IMR-90 (cell line): ENCODE measurements around the gene SPACA7. TPM values are rescaled to one million over a fixed set of nuclear protein-coding genes. Genes with fewer than 3 reads are reported as not detected.

Experiments used
- ATAC-seq: fragments of 200-7000 bp; cut with Tn5 transposase; 2 replicates; pipeline ENCODE4 v1.9.1; 2020; ENCODE audit warnings: low read depth, mild to moderate bottlenecking, moderate library complexity
- BruUV-seq: library from RNA; stranded (reverse); fragments of 400-500 nt; replicated peaks from 2 replicates; lab custom pipeline; 2021; lab: Mats Ljungman, UMichigan
- CTCF ChIA-PET: fragments of 300-600 bp; formaldehyde crosslinking; extraction: SDS; loops from one replicate; lab custom pipeline; 2021; ENCODE audit warnings: antibody characterized with exemption; lab: Yijun Ruan, JAX
- POLR2A ChIA-PET: fragments of 300-600 bp; sonication (Branson Sonifier 250); formaldehyde crosslinking; loops from one replicate; lab custom pipeline; 2022; ENCODE audit warnings: antibody characterized with exemption; ENCODE audit not compliant: unreplicated experiment; lab: Charles Lee
- DNase-seq: peaks from one replicate; pipeline ENCODE4 v3.0.0; 2013
- H2AFZ ChIP-seq: replicated peaks from 2 replicates; pipeline ENCODE3; 2013; ENCODE audit warnings: low read length, mild to moderate bottlenecking; ENCODE audit not compliant: poor library complexity
- H2AK5ac ChIP-seq: 2 replicates; pipeline ENCODE4 v1.6.1; 2013; ENCODE audit warnings: low read depth, low read length, inconsistent platforms
- H2AK9ac ChIP-seq: replicated peaks from 2 replicates; pipeline ENCODE3; 2013; ENCODE audit warnings: mild to moderate bottlenecking, low read depth, low read length, moderate library complexity; ENCODE audit not compliant: poor library complexity
- H2BK120ac ChIP-seq: 2 replicates; pipeline ENCODE4 v1.6.1; 2013; ENCODE audit warnings: low read depth, low read length, inconsistent platforms
- H2BK15ac ChIP-seq: 3 replicates; pipeline ENCODE4 v1.6.1; 2013; ENCODE audit warnings: low read depth, low read length, inconsistent platforms
- H2BK20ac ChIP-seq: 2 replicates; pipeline ENCODE4 v1.6.1; 2013; ENCODE audit warnings: low read depth, mild to moderate bottlenecking, inconsistent platforms, low read length, moderate library complexity
- H2BK5ac ChIP-seq: 2 replicates; pipeline ENCODE4 v1.6.1; 2013; ENCODE audit warnings: mild to moderate bottlenecking, low read depth, low read length, inconsistent platforms; ENCODE audit not compliant: poor library complexity, severe bottlenecking
- H3K14ac ChIP-seq: replicated peaks from 2 replicates; pipeline ENCODE4 v1.6.1; 2013; ENCODE audit warnings: low read depth, low read length, inconsistent platforms
- H3K18ac ChIP-seq: 2 replicates; pipeline ENCODE4 v1.6.1; 2013; ENCODE audit warnings: low read depth, low read length, control low read depth
- H3K23ac ChIP-seq: 2 replicates; pipeline ENCODE4 v1.6.1; 2013; ENCODE audit warnings: low read depth, low read length, inconsistent platforms
- H3K27ac ChIP-seq: 2 replicates; pipeline ENCODE4 v1.5.1; 2013; ENCODE audit warnings: mild to moderate bottlenecking, control low read depth, low read length; ENCODE audit not compliant: insufficient read depth
- H3K27me3 ChIP-seq: 2 replicates; pipeline ENCODE4 v1.6.1; 2013; ENCODE audit warnings: low read length; ENCODE audit not compliant: control insufficient read depth, insufficient read depth
- H3K36me3 ChIP-seq: 2 replicates; pipeline ENCODE4 v1.6.1; 2013; ENCODE audit warnings: low read length, mixed read lengths; ENCODE audit not compliant: control insufficient read depth, insufficient read depth
- H3K4ac ChIP-seq: 2 replicates; pipeline ENCODE4 v1.6.1; 2013; ENCODE audit warnings: low read depth, low read length, inconsistent platforms
- H3K4me1 ChIP-seq: 2 replicates; pipeline ENCODE4 v1.6.1; 2013; ENCODE audit warnings: low read length, mixed read lengths; ENCODE audit not compliant: control insufficient read depth, insufficient read depth
- H3K4me2 ChIP-seq: 2 replicates; pipeline ENCODE4 v1.6.1; 2013; ENCODE audit warnings: low read depth, mild to moderate bottlenecking, control low read depth, low read length, moderate library complexity
- H3K4me3 ChIP-seq: 2 replicates; pipeline ENCODE4 v1.5.1; 2013; ENCODE audit warnings: low read depth, mild to moderate bottlenecking, control low read depth, low read length, moderate library complexity; ENCODE audit not compliant: insufficient read depth
- H3K56ac ChIP-seq: 2 replicates; pipeline ENCODE4 v1.6.1; 2013; ENCODE audit warnings: low read length, inconsistent platforms; ENCODE audit not compliant: insufficient read depth; ENCODE audit errors: extremely low read depth
- H3K79me1 ChIP-seq, 2 experiments: 2 replicates each; pipeline ENCODE4 v1.6.1; 2013; ENCODE audit warnings: low read length in 2 of 2, inconsistent platforms in 1 of 2, low read depth in 1 of 2
- H3K9ac ChIP-seq: 2 replicates; pipeline ENCODE4 v1.6.1; 2013; ENCODE audit warnings: low read depth, low read length, control low read depth
- H3K9me1 ChIP-seq: 2 replicates; pipeline ENCODE4 v1.6.1; 2013; ENCODE audit warnings: low read length, inconsistent platforms; ENCODE audit not compliant: insufficient read depth
- H3K9me3 ChIP-seq: 2 replicates; pipeline ENCODE4 v1.6.1; 2013; ENCODE audit warnings: low read length; ENCODE audit not compliant: control insufficient read depth, insufficient read depth
- H4K20me1 ChIP-seq: 2 replicates; pipeline ENCODE4 v1.6.1; 2013; ENCODE audit warnings: low read length, inconsistent platforms; ENCODE audit not compliant: insufficient read depth
- H4K5ac ChIP-seq: 2 replicates; pipeline ENCODE4 v1.6.1; 2013; ENCODE audit warnings: mild to moderate bottlenecking, low read depth, low read length, control low read depth
- H4K8ac ChIP-seq, 2 experiments: 2 replicates each; pipeline ENCODE4 v1.6.1; 2013; ENCODE audit warnings: low read depth in 2 of 2, low read length in 2 of 2, control low read depth in 1 of 2, inconsistent platforms in 1 of 2
- H4K91ac ChIP-seq: 2 replicates; pipeline ENCODE4 v1.6.1; 2013; ENCODE audit warnings: low read depth, low read length, inconsistent platforms; ENCODE audit not compliant: insufficient read depth
- ELK1 ChIP-seq: fragments of 150-350 bp; IDR thresholded peaks from 2 replicates; pipeline ENCODE4 v1.6.1; 2016; ENCODE audit warnings: low read depth, mild to moderate bottlenecking, low read length, moderate library complexity, borderline replicate concordance
- MAZ ChIP-seq: IDR thresholded peaks from 2 replicates; pipeline ENCODE4 v1.6.1; 2012; ENCODE audit warnings: low read depth, mild to moderate bottlenecking, low read length, improper control_type of control experiment, moderate library complexity, borderline replicate concordance
- POLR2A ChIP-seq: IDR thresholded peaks from 2 replicates; pipeline ENCODE4 v1.6.1; 2012; ENCODE audit warnings: mild to moderate bottlenecking, low read depth, low read length
- RAD21 ChIP-seq: IDR thresholded peaks from 2 replicates; pipeline ENCODE4 v1.6.1; 2012; ENCODE audit warnings: low read length, improper control_type of control experiment
- SMC3 ChIP-seq: fragments of 150-350 bp; IDR thresholded peaks from 2 replicates; pipeline ENCODE4 v1.6.1; 2016; ENCODE audit warnings: low read depth, mild to moderate bottlenecking, antibody characterized with exemption, low read length, moderate library complexity
- WGBS, 2 experiments: methylation state at CpG; one replicate each; pipeline versions ENCODE4 v1.1.5 to v1.1.7; 2013; ENCODE audit warnings: missing lambda C conversion rate in 2 of 2; ENCODE audit not compliant: insufficient read length in 1 of 2; ENCODE audit errors: extremely low coverage in 2 of 2; 5-methylcytosine and 5-hydroxymethylcytosine counted together
- dilution Hi-C: fragments of 300-500 bp; cut with HindIII; formaldehyde crosslinking; loops from one replicate; pipeline ENCODE4 v1.14.3; 2018; ENCODE audit warnings: low sequenced_read_pairs; ENCODE audit not compliant: unreplicated experiment
- in situ Hi-C: fragments of 300-500 bp; cut with MboI; formaldehyde crosslinking; loops from 3 replicates; pipeline ENCODE4 v1.14.3; 2019; ENCODE audit warnings: low sequenced_read_pairs, inconsistent platforms, mixed read lengths
- intact Hi-C: fragments of 100-400 bp; cut with micrococcal nuclease; formaldehyde crosslinking; loops from 2 replicates; pipeline ENCODE4 v1.10.0; 2022
- polyA plus RNA-seq, 3 experiments: library from polyadenylated mRNA; depleted of rRNA; stranded (reverse); fragments of >200 nt; gene quantifications; 2 replicates each; pipeline ENCODE4 v1.2.3, GENCODE V29; 2012; ENCODE audit warnings: low replicate concordance in 1 of 3
- total RNA-seq: library from RNA; depleted of rRNA; stranded (reverse); fragments of >200 nt; gene quantifications from 2 replicates; pipeline ENCODE4 v1.2.3, GENCODE V29; 2012

Gene SPACA7
- total and polyA plus RNA-seq, 2 of the 4 experiments (the other 2 are of a cell fraction) = not detected

GRCh38 chr13:112438094-112438493 lies 61.9 kb downstream of the SPACA7 start:
- H4K91ac ChIP-seq = no peak overlapping the region
- H2BK5ac ChIP-seq = no peak overlapping the region
- no peak overlapping the region for H2AK9ac ChIP-seq
- DNase-seq (no peak), ATAC-seq (no peak)
- H3K18ac ChIP-seq = no peak overlapping the region
- dilution Hi-C loops (no loop called here), in situ Hi-C loops (no loop called here), intact Hi-C loops (loop anchor here (10.0 kb wide), 1 partner anchor 1493 kb away; no protein-coding TSS in a partner anchor)
- H3K23ac ChIP-seq = no peak overlapping the region
- no peaks in the 10 kb centered on the region for H4K20me1 ChIP-seq
- H3K4ac ChIP-seq = no peak overlapping the region
- no peak overlapping the region for H2BK120ac ChIP-seq
- no peaks in the 10 kb centered on the region for H3K9me1 ChIP-seq
- no peak overlapping the region for H2AFZ ChIP-seq
- no peak overlapping the region for H3K27ac ChIP-seq
- no peak overlapping the region for H2AK5ac ChIP-seq
- H3K9ac ChIP-seq = no peak overlapping the region
- no peaks in the 10 kb centered on the region; the same call in 1 of the 2 replicates for H3K9me3 ChIP-seq
- no peaks in the 10 kb centered on the region for H3K79me1 ChIP-seq
- no peak overlapping the region for H3K4me2 ChIP-seq
- BruUV-seq = no TSS peak
- no peak overlapping the region for H3K14ac ChIP-seq
- no peak overlapping the region for H4K8ac ChIP-seq
- H3K56ac ChIP-seq = no peak overlapping the region
- ChIA-PET POLR2A (no interaction called here), CTCF (no interaction called here)
- no peak overlapping the region for H2BK20ac ChIP-seq
- peaks cover 1% of the 10 kb centered on the region for H3K27me3 ChIP-seq
- no peaks in the 10 kb centered on the region for H3K4me1 ChIP-seq
- no peak overlapping the region for H3K4me3 ChIP-seq
- no CpG with 5 or more reads among the region's 1 CpG for WGBS, 2 experiments
- no peak overlapping the region for H2BK15ac ChIP-seq
- H3K36me3 ChIP-seq = no peaks in the 10 kb centered on the region
- no peak for TF ChIP-seq MAZ
- TF ChIP-seq SMC3 = no peak
- TF ChIP-seq POLR2A = no peak
- no peak for TF ChIP-seq RAD21
- TF ChIP-seq ELK1 = no peak
- H4K5ac ChIP-seq = no peak overlapping the region
